Karpas-422 (cell line): ENCODE results near the gene GYG2. TPM values are rescaled to one million over a fixed set of nuclear protein-coding genes. Genes with fewer than 3 reads are reported as not detected.
"Not testable (repeated sequence)": the region's sequence is repeated elsewhere in the genome, so short reads cannot be mapped to it uniquely, and the experiment has no call there.

Source experiments
- DNase-seq: peaks from one replicate; pipeline ENCODE4 v3.0.0-alpha.2; 2015
- H2AFZ ChIP-seq: fragments of 200-600 bp; sonication (generic); 2 replicates; pipeline ENCODE4 v1.6.1; 2014; ENCODE audit warnings: antibody characterized with exemption, low read length, mixed read lengths
- H3K27ac ChIP-seq: fragments of 200-600 bp; sonication (generic); 2 replicates; pipeline ENCODE4 v1.5.1; 2014; ENCODE audit warnings: mild to moderate bottlenecking, low read length, moderate library complexity
- H3K27me3 ChIP-seq: fragments of 200-600 bp; sonication (generic); 2 replicates; pipeline ENCODE4 v1.6.1; 2014; ENCODE audit warnings: low read length, mixed read lengths
- H3K36me3 ChIP-seq: fragments of 200-600 bp; sonication (generic); 2 replicates; pipeline ENCODE4 v1.6.1; 2014; ENCODE audit warnings: low read length, mixed read lengths; ENCODE audit not compliant: insufficient read depth
- H3K4me1 ChIP-seq: fragments of 200-600 bp; sonication (generic); 2 replicates; pipeline ENCODE4 v1.6.1; 2014; ENCODE audit warnings: mild to moderate bottlenecking, low read length, mixed read lengths
- H3K4me2 ChIP-seq: fragments of 200-600 bp; sonication (generic); 2 replicates; pipeline ENCODE4 v1.6.1; 2014; ENCODE audit warnings: low read length, low read depth, mild to moderate bottlenecking; ENCODE audit not compliant: poor library complexity, severe bottlenecking
- H3K4me3 ChIP-seq: fragments of 200-600 bp; sonication (generic); 2 replicates; pipeline ENCODE4 v1.5.1; 2014; ENCODE audit warnings: mild to moderate bottlenecking, antibody characterized with exemption, low read length, mixed read lengths
- H3K79me2 ChIP-seq: fragments of 200-600 bp; sonication (generic); 2 replicates; pipeline ENCODE4 v1.6.1; 2014; ENCODE audit warnings: mild to moderate bottlenecking, low read length, mixed read lengths
- H3K9ac ChIP-seq: fragments of 200-600 bp; sonication (generic); 2 replicates; pipeline ENCODE4 v1.6.0; 2014; ENCODE audit warnings: low read length
- H3K9me2 ChIP-seq: fragments of 200-600 bp; sonication (generic), shearing (Covaris generic); replicated peaks from 2 replicates; pipeline ENCODE4 v1.6.0; 2014; ENCODE audit warnings: mild to moderate bottlenecking, low read length, moderate library complexity; ENCODE audit not compliant: insufficient read depth
- H3K9me3 ChIP-seq: fragments of 300-700, 200-600 bp; sonication (generic); 2 replicates; pipeline ENCODE4 v1.6.1; 2014; ENCODE audit warnings: low read length, mixed read lengths
- H4K20me1 ChIP-seq: fragments of 200-600 bp; sonication (generic); 2 replicates; pipeline ENCODE4 v1.6.1; 2014; ENCODE audit warnings: mild to moderate bottlenecking, antibody characterized with exemption, low read length, low read depth; ENCODE audit not compliant: insufficient read depth
- total RNA-seq: library from RNA; depleted of rRNA; stranded (reverse); fragments of >200 nt; shearing (Covaris generic); gene quantifications from 2 replicates; pipeline ENCODE4 v1.2.3, GENCODE V29; 2014; ENCODE audit warnings: low replicate concordance

GYG2 gene
- total RNA-seq, 1 experiment from 2014 or later, result not detected

GRCh38 chrX:2913118-2913517, 84.4 kb downstream of the GYG2 start:
- Histone ChIP-seq H3K4me3 (no peak overlapping the region), H3K27me3 (no peaks in the 10 kb centered on the region), H3K27ac (no peak overlapping the region), H3K36me3 (no peaks in the 10 kb centered on the region), H3K9me3 (no peaks in the 10 kb centered on the region), H2AFZ (no peak overlapping the region), H3K4me1 (no peaks in the 10 kb centered on the region), H3K4me2 (no peak overlapping the region), H3K9ac (no peak overlapping the region), H3K79me2 (no peaks in the 10 kb centered on the region), H4K20me1 (no peaks in the 10 kb centered on the region), H3K9me2 (no peaks in the 10 kb centered on the region)
- DNase-seq, result peak; percentile 49

- Histone ChIP-seq H3K9me3 (no peaks in the 10 kb centered on the region), H3K9ac (no peak overlapping the region), H3K79me2 (no peaks in the 10 kb centered on the region), H3K27ac (no peak overlapping the region), H3K4me2 (no peak overlapping the region), H3K36me3 (no peaks in the 10 kb centered on the region), H3K9me2 (no peaks in the 10 kb centered on the region), H3K4me1 (no peaks in the 10 kb centered on the region), H3K27me3 (no peaks in the 10 kb centered on the region), H2AFZ (no peak overlapping the region), H3K4me3 (no peak overlapping the region), H4K20me1 (no peaks in the 10 kb centered on the region)
- DNase-seq, result no peak
These were observed 89.0 kb downstream of the GYG2 start for GRCh38 chrX:2917767-2918166.

DNA sequence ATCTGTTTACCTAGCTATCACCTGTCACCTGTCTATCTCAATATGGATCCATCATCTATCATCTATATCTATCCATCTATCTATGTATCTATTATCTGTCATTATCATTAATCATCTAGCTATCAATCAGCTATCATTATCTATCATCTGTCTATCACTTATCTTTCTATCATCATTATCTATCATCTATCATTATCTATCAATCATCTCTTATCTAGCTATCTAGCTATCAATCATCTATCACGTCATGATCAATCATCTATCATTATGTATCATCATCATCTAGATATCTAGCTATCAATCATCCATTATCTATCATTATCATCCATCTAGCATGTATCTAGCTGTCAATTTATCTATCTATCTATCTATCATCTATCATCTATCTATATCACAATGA, 92.5 kb downstream of the GYG2 start:
- H3K27me3 ChIP-seq, result no peaks in the 10 kb centered on the region
- H3K4me2 ChIP-seq, result no peak overlapping the region
- no peak overlapping the region for H3K9ac ChIP-seq
- no peaks in the 10 kb centered on the region for H3K79me2 ChIP-seq
- no peaks in the 10 kb centered on the region for H4K20me1 ChIP-seq
- H3K27ac ChIP-seq, result no peak overlapping the region
- no peaks in the 10 kb centered on the region for H3K36me3 ChIP-seq
- no peak overlapping the region for H3K4me3 ChIP-seq
- H3K9me3 ChIP-seq, result no peaks in the 10 kb centered on the region
- no peaks in the 10 kb centered on the region for H3K4me1 ChIP-seq
- no peaks in the 10 kb centered on the region for H3K9me2 ChIP-seq
- DNase-seq, result no peak
- H2AFZ ChIP-seq, result no peak overlapping the region

- no peak overlapping the region for H3K27ac ChIP-seq
- no peaks in the 10 kb centered on the region for H3K9me2 ChIP-seq
- H3K27me3 ChIP-seq, result no peaks in the 10 kb centered on the region
- H3K4me2 ChIP-seq, result no peak overlapping the region
- no peak for DNase-seq
- no peaks in the 10 kb centered on the region for H3K4me1 ChIP-seq
- no peaks in the 10 kb centered on the region for H3K79me2 ChIP-seq
- H2AFZ ChIP-seq, result no peak overlapping the region
- H3K36me3 ChIP-seq, result no peaks in the 10 kb centered on the region
- H3K9ac ChIP-seq, result no peak overlapping the region
- H4K20me1 ChIP-seq, result no peaks in the 10 kb centered on the region
- H3K4me3 ChIP-seq, result no peak overlapping the region
- H3K9me3 ChIP-seq, result no peaks in the 10 kb centered on the region
These were observed 93.0 kb downstream of the GYG2 start for GRCh38 chrX:2921750-2922149.

DNA sequence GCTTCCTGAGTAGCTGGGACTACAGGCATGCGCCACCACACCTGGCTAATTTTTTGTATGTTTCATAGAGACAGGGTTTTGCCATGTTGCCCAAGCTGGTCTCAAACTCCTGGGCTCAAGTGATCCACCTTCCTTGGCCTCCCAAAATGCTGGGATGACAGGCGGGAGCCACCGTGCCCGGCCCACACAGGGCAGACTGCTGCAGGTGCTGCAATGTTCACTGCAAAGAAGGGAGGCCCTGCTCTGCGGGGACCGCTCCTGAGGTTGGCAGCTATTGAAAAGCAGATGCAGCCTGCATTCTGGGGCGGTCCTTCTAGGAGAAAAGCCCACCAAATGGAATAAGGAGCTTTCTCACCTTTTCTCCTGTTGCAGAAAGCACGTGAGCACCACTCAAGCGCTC, 95.4 kb downstream of the GYG2 start:
- Histone ChIP-seq H3K9me2 (no peaks in the 10 kb centered on the region), H3K27me3 (no peaks in the 10 kb centered on the region), H3K4me3 (no peak overlapping the region), H3K79me2 (no peaks in the 10 kb centered on the region), H3K36me3 (no peaks in the 10 kb centered on the region), H4K20me1 (no peaks in the 10 kb centered on the region), H3K9me3 (no peaks in the 10 kb centered on the region), H3K9ac (no peak overlapping the region), H2AFZ (no peak overlapping the region), H3K4me1 (no peaks in the 10 kb centered on the region), H3K27ac (no peak overlapping the region), H3K4me2 (no peak overlapping the region)
- DNase-seq, result no peak

- not testable (repeated sequence) for H3K9ac ChIP-seq, H3K27ac ChIP-seq, H2AFZ ChIP-seq, H3K27me3 ChIP-seq, H3K4me3 ChIP-seq, H3K36me3 ChIP-seq, H3K79me2 ChIP-seq, H4K20me1 ChIP-seq, H3K9me3 ChIP-seq, DNase-seq, H3K4me1 ChIP-seq, H3K9me2 ChIP-seq, H3K4me2 ChIP-seq
These were observed 97.5 kb downstream of the GYG2 start for GRCh38 chrX:2926255-2926654.

DNA sequence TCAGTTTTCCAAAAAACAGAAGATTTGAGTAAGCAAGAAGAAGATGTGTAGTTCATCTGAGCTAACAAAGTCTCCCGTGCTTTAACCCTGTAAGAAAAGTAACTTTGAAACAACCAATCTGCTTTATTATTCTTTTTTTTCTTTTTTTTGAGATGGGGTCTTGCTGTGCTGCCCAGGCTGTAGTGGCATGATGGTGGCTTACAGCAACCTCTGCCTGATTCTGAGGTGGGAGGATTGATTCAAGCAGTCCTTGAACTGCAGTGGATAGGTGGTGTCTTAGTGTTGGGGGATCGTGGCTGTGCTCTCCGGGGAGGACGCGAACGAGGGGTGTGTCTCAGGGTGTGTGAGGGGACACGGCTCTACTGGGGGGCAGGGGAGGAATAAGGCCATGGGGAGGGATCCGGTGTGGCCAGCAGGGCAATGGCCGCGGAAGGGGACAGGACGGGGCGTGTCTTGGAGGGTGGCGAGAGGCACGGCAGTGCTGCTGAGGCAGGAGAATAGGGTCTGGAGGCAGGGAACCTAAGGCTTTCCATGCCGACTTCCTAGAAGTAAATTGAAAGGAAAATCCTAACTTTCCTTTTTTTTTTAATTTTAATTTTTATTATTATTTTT, 98.0 kb downstream of the GYG2 start:
- Histone ChIP-seq H3K4me1 (no peaks in the 10 kb centered on the region), H3K27me3 (no peaks in the 10 kb centered on the region), H3K9me2 (no peaks in the 10 kb centered on the region), H3K9ac (no peak overlapping the region), H3K79me2 (no peaks in the 10 kb centered on the region), H3K4me3 (no peak overlapping the region), H3K9me3 (no peaks in the 10 kb centered on the region), H3K36me3 (no peaks in the 10 kb centered on the region), H3K27ac (no peak overlapping the region), H2AFZ (no peak overlapping the region), H4K20me1 (no peaks in the 10 kb centered on the region), H3K4me2 (no peak overlapping the region)
- DNase-seq, result no peak

GRCh38 chrX:2928191-2928582, 99.5 kb downstream of the GYG2 start:
- Histone ChIP-seq H3K9me3 (no peaks in the 10 kb centered on the region), H3K27ac (no peak overlapping the region)
- no peak for DNase-seq

More at GRCh38 chrX:2928191-2928582, 99.5 kb downstream of the GYG2 start:
- no peaks in the 10 kb centered on the region for H3K79me2 ChIP-seq
- no peaks in the 10 kb centered on the region for H4K20me1 ChIP-seq
- no peak overlapping the region for H3K9ac ChIP-seq
- H3K4me3 ChIP-seq, result no peak overlapping the region
- H2AFZ ChIP-seq, result no peak overlapping the region
- no peak overlapping the region for H3K4me2 ChIP-seq
- no peaks in the 10 kb centered on the region for H3K9me2 ChIP-seq
- H3K36me3 ChIP-seq, result no peaks in the 10 kb centered on the region
- no peaks in the 10 kb centered on the region for H3K4me1 ChIP-seq
- H3K27me3 ChIP-seq, result no peaks in the 10 kb centered on the region
